HG03575 (cell line): ENCODE results near the gene NCK2.
A peak's percentile ranks its signal among the peaks of the same experiment; 100 is the strongest.

Experiments
- ATAC-seq: cut with Tn5 transposase; IDR thresholded peaks from one replicate; pipeline ENCODE4 v1.9.1; 2021; ENCODE audit not compliant: unreplicated experiment, insufficient number of reproducible peaks, low FRiP score; ENCODE audit errors: extremely low read depth

The NCK2 gene

GRCh38 chr2:105733875-105734274 is 10.8 kb upstream of the NCK2 start:
- ATAC-seq: no peak

DNA sequence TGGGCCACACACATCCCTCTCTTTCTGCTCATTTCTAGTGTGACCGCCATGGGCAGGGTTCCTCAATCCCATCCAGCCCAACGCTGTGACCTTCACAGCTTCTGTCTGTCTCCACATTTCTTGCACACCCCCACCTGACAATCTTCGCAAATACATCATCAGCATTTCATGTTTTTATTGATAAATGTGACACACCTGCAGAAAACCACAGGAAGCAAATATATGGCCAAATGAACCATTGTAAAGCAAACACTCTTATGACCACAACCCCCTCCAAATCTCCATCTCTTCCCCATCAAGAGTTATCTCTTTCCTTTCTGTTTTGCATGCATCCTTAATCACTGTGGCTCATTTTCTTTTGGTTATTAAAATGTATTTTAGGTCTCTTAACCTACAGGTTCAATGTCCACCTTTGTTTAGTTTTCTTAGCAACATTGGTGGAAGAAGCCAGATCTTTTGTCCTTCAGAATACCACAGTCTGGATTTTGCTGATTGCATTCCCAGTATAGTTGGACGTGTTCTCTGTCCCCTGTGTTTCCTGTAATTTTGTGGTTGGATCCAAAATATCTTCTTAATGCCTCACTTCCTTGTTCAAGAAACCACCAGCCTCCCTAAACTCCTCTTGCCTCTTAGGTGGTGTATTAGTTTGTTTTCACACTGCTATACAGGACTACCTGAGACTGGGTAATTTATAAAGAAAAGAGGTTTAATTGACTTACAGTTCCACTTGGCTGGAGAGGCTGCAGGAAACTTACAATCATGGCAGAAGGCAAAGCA is 9.8 kb upstream of the NCK2 start:
- no peak for ATAC-seq

DNA sequence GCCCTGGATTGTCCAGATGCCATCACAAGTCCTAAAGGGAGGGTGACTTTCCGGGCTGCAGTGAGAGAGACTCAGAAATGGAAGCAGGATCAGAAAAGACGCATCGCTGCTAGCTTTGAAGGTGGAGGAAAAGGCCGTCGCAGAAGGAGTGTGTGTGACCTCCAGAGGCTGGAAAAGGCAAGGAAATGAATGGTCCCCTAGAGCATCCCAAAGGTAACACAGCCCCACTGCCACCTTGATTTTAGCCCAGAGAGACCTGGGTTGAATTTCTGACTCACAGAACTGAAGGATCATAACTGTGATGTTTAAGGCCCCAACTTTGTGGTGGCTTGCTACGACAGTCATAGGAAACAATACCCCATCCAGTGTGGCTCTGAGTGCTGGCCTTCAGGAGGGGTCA is 8.6 kb upstream of the NCK2 start:
- no peak for ATAC-seq

DNA sequence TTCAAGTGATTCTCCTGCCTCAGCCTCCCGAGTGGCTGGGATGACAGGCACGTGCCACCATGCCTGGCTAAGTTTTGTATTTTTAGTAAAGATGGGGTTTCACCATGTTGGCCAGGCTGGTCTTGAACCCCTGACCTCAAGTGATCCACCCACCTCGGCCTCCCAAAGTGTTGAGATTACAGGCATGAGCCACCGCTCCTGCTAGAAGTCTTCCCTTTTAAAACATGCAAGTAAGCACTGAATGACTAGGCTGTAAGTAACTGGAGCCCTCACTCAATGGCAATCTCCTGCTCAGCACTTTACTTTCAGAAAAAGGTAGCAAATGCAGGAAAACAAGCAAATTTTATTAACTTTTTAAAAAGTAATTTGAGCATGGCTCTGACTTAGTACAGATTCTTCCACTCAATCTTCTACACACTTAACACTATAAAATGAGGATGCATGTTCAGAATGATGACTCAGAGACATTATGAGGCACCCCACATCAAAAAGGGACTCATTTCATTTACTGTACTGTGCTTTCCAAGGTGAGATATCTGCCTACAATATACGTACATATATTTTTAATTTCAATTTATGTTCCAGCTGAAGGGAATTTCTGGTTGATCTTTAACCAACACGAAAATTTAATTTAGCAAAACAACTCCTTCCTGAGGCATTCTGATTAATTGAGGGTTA is 6.6 kb upstream of the NCK2 start:
- no peak for ATAC-seq

DNA sequence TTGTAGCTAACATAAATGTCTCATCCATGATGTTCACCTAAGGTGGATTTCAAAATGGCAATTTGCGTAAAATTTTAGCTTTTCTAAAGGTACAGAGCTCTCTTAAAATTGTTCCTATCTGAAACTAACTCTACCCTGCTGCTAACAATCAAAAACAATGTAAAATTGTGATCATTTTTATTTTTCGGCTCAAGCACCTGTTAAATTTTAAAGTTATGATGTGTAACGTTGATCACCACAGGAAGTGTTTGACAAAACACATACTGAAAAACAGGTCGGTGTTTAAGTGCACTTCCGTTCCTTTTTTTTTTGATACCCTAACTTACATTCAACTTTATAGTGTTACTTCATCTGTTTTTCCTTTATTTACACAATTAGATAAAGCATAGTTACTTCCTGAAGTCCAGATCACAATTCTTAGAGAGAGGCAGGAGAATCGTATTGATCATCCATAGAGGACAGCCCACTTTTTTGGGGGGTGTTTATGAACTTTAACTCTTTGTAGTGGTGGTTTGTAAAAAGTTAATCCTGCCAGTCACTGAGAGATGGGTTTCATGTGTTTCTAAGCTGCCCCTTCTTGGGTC is 6.0 kb upstream of the NCK2 start:
- no peak for ATAC-seq

DNA sequence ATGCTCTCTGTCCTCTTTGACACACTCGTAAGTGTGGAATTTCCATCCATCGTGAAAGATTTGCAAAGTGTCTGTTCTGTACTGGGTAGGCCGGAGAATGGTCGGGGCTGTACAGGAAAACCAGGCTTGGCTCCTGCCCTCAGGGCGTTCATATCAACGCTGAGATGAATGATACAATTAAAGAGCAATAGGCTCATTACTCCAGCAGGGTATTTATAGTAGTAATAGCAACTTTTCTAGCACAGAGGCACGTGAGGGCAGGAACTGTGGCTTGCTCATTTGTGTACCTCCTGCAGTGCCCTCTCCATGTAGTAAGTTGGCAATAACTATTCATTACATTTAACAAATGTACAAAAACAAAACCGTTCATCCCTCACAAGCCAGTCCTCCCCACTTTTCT is 5.3 kb upstream of the NCK2 start:
- no peak for ATAC-seq

- ATAC-seq: no peak
Observed at GRCh38 chr2:105739944-105740530, 4.7 kb upstream of the NCK2 start.

DNA sequence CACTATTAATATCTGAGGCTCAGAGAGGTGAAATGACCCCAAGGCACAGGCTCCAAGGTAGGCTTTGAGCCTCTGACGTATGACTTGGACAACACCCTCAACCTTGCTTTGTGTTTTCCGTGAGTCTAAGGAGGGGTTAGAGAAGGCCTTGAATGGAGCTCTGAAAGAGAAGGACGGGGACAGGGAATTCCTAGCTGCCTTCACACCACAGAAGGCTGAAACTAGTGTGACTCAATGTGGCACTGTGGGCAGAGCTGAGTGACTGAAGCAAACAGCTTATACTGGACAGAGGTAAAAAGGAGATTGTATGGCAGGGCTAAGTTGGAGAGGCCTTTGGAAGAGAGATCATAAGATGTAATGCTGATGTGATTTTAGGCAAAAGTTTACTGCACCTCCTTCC is 3.5 kb upstream of the NCK2 start:
- no peak for ATAC-seq

DNA sequence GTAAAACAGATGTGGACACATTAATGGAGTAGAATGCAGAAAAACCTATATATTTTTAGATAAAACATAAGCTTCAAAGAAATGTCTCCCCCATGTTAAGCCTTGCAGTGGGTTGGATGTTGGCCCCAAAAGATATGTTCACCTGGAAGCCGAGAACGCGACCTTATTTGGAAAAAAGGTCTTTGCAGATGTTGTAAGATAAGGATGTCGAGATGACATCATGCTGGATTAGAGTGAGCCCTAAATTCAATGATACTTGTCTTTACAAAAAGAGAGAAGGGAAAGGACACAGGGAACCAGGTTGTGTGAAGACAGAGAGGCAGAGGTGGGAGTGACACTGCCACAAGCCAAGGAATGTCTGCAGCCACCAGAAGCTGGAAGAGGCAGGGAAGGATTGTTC is 3.1 kb upstream of the NCK2 start:
- ATAC-seq: no peak

- ATAC-seq: no peak
Observed at GRCh38 chr2:105744091-105744908, 412 bp upstream of the NCK2 start.

GRCh38 chr2:105746177-105747080 is 1.7 kb downstream of the NCK2 start:
- ATAC-seq: peak; percentile 52

DNA sequence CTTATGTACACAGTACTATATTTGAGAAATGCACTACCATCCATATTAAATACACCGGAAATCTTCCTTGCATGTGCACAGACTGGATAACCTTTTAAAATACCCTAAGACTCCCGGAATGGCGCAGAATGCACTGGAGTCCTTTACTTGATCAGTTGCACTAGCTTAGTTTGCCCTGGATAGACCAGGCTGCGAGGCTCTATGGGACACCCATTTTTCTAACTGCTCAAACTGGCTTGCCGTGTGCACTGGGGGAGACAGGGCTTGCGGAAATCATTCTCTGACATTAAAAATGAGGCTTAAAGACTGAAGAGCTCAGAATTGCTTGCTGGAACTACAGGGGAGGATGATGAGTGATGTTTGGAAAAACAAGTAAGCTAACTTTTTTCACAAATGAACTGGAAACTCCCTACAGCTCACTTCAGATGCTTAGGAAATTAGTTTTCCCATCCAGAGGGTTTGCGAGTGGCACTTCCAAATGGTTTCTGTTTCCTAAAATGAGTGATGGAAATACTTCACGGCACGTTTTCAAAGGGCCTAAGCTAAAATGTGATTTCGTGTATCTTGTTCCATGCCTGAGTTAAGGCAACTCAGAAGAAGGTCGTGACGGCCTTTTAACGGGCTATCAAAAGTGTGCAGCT is 2.7 kb downstream of the NCK2 start:
- ATAC-seq: no peak

GRCh38 chr2:105747991-105748390 is 3.3 kb downstream of the NCK2 start:
- ATAC-seq: no peak

GRCh38 chr2:105748566-105748965 is 3.9 kb downstream of the NCK2 start:
- no peak for ATAC-seq

- no peak for ATAC-seq
Observed at GRCh38 chr2:105749583-105750400, 5.1 kb downstream of the NCK2 start.

DNA sequence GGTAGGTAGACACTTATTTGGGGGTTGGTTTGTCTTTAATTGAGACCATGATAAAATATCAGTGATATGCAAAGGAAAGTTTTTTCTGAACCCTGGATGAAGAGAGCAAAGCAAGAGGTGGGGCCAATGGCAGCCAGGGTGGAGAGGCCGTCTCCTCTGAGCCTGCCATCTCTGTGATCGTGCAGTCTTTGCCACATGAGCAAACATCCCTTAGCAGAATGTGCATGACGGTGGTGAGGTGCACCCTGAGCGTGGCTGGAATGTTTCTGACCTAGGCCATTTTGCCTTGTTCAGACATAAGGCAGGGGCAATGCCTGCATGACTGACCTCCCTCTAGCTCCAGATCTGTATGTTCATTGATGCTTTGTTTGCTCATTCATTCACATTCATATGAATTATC is 6.0 kb downstream of the NCK2 start:
- no peak for ATAC-seq

DNA sequence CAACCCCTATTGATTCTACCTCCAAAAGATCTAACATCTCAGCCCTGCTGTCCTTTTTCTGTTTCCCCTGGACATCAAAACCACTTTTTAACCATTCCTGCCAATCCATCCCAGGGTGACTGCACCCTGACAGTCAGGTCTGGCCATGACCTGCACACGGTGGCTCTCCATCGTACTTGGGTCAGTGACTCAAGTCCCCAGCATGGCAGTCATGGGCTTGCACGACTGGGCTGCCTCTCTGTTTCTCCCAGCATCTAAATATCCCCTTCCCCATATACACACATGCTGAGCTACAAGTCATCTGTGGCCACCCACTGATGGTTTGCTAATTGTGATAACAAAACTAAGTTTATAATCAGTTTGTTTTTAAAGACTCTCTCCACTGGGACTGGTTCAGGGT is 6.6 kb downstream of the NCK2 start:
- no peak for ATAC-seq
